ENCODE data around the gene AURKB.
"Not testable (repeated sequence)": the region's sequence is repeated elsewhere in the genome, so short reads cannot be mapped to it uniquely, and the experiment has no call there.

Gene AURKB

GRCh38 chr17:8187517-8188262 is 22.7 kb downstream of the AURKB start:
- DNase-seq = peak; percentile 87

- peak; percentile 95 for DNase-seq
These were observed 23.4 kb downstream of the AURKB start for GRCh38 chr17:8186787-8187516.

GRCh38 chr17:8186446-8186786 is 24.0 kb downstream of the AURKB start:
- no peak for DNase-seq

- DNase-seq = peak; percentile 90
These were observed 24.6 kb downstream of the AURKB start for GRCh38 chr17:8185582-8186445.

- no peak for DNase-seq
These were observed 33.2 kb downstream of the AURKB start for GRCh38 chr17:8176998-8177731.

- peak; percentile 88 for DNase-seq
These were observed 34.0 kb downstream of the AURKB start, which contains the start of gene TMEM107 for GRCh38 chr17:8176197-8176940. Gene TMEM107, minus strand, starts transcription at chr17:8176380. Its CDS starts 94 bp downstream, at chr17:8176286.

GRCh38 chr17:8175795-8176196 is 34.6 kb downstream of the AURKB start:
- DNase-seq = no peak

- DNase-seq = no peak
These were observed 36.5 kb downstream of the AURKB start for GRCh38 chr17:8173871-8174322.

GRCh38 chr17:8173056-8173870 is 37.1 kb downstream of the AURKB start:
- peak; percentile 91 for DNase-seq

GRCh38 chr17:8170186-8170585 is 40.2 kb downstream of the AURKB start:
- not testable (repeated sequence) for DNase-seq

GRCh38 chr17:8167526-8167925 is 42.8 kb downstream of the AURKB start:
- DNase-seq = no peak

- no peak for DNase-seq
These were observed 43.6 kb downstream of the AURKB start for GRCh38 chr17:8166731-8167130.

GRCh38 chr17:8164815-8165131 is 45.6 kb downstream of the AURKB start:
- DNase-seq = peak; percentile 17

GRCh38 chr17:8163978-8164814 is 46.2 kb downstream of the AURKB start:
- DNase-seq = peak; percentile 79

- peak; percentile 15 for DNase-seq
These were observed 47.1 kb downstream of the AURKB start for GRCh38 chr17:8162997-8163977.

GRCh38 chr17:8162233-8162996 is 48.0 kb downstream of the AURKB start, which contains the start of gene VAMP2:
Gene VAMP2, minus strand, starts transcription at chr17:8162948. Its CDS starts 69 bp downstream, at chr17:8162879.
- DNase-seq = peak; percentile 84

GRCh38 chr17:8161289-8162232 is 48.8 kb downstream of the AURKB start:
- peak; percentile 18 for DNase-seq

All from CD4-positive, alpha-beta T cell treated with Interleukin-15 for 1 hour (primary cell).